ENCODE data around the gene ORM2. TPM values are rescaled to one million over a fixed set of nuclear protein-coding genes. Genes with fewer than 3 reads are reported as not detected.
A peak's percentile ranks its signal among the peaks of the same experiment; 100 is the strongest.

Gene ORM2
- total RNA-seq, 3 donors from 2014 or later (not counting 1 experiment from before 2014, with no cell fraction given), result not detected

GRCh38 chr9:114289106-114289505, 40.6 kb upstream of the ORM2 start:
- 89% methylated on average over 11 of the region's 13 CpGs for WGBS (ENCODE audit: insufficient coverage)
- Mint-ChIP-seq H3K27ac (no peak overlapping the region), H3K4me3 (no peak overlapping the region), H3K27me3 (ENCODE audit: low read depth in 2 of 2) (peaks cover 16 to 22% of the 10 kb centered on the region in 2 donors), H3K4me1 (peaks cover 0 to 5% of the 10 kb centered on the region in 2 donors), H3K36me3 (peaks cover 5% of the 10 kb centered on the region), H3K9me3 (no peaks in the 10 kb centered on the region)
- DNase-seq, result no peak
- Histone ChIP-seq H3K36me3 (ENCODE audit: control insufficient read depth, insufficient read depth, low read length) (no peaks in the 10 kb centered on the region), H3K27ac (ENCODE audit: low read length) (no peak overlapping the region), H3K27me3 (ENCODE audit: control insufficient read depth, insufficient read depth, low read length) (no peaks in the 10 kb centered on the region), H3K9me3 (ENCODE audit: control insufficient read depth, insufficient read depth, low read length) (no peaks in the 10 kb centered on the region), H3K4me3 (ENCODE audit: low read length) (no peak overlapping the region), H3K4me1 (ENCODE audit: control insufficient read depth, insufficient read depth, low read length) (peaks cover 3% of the 10 kb centered on the region)
- intact Hi-C loops (cut with micrococcal nuclease), result no loop called here
- TF ChIP-seq CTCF (IDR thresholded peaks at IDR 0.05), result no peak
- ATAC-seq, result no peak

GRCh38 chr9:114289571-114290481, 39.8 kb upstream of the ORM2 start:
- Mint-ChIP-seq H3K4me3 (no peak overlapping the region), H3K27ac (no peak overlapping the region), H3K27me3 (ENCODE audit: low read depth in 2 of 2) (peaks cover 16 to 27% of the 10 kb centered on the region in 2 donors), H3K36me3 (peaks cover 11% of the 10 kb centered on the region), H3K9me3 (no peaks in the 10 kb centered on the region), H3K4me1 (peaks cover 0 to 5% of the 10 kb centered on the region in 2 donors)
- DNase-seq, result no peak
- peaks cover 3% of the 10 kb centered on the region for H3K4me1 ChIP-seq (ENCODE audit: control insufficient read depth, insufficient read depth, low read length)
- no peak for TF ChIP-seq CTCF (IDR thresholded peaks at IDR 0.05)
- H3K9me3 ChIP-seq (ENCODE audit: control insufficient read depth, insufficient read depth, low read length), result no peaks in the 10 kb centered on the region
- no peaks in the 10 kb centered on the region for H3K27me3 ChIP-seq (ENCODE audit: control insufficient read depth, insufficient read depth, low read length)
- no peak overlapping the region for H3K4me3 ChIP-seq (ENCODE audit: low read length)
- ATAC-seq, result no peak
- intact Hi-C loops (cut with micrococcal nuclease), result loop anchor here (2.0 to 5.0 kb wide), 2 partner anchors 135 to 183 kb away; partner anchors contain the start of gene COL27A1
- H3K27ac ChIP-seq (ENCODE audit: low read length), result no peak overlapping the region
- H3K36me3 ChIP-seq (ENCODE audit: control insufficient read depth, insufficient read depth, low read length), result no peaks in the 10 kb centered on the region
- 84% methylated on average over 13 of the region's 13 CpGs for WGBS (ENCODE audit: insufficient coverage)

- DNase-seq (no peak), ATAC-seq (peak in 1 of 3 donors; percentile 33)
- H3K4me3 ChIP-seq (ENCODE audit: low read length), result no peak overlapping the region
- WGBS (ENCODE audit: insufficient coverage), result 68% methylated on average over 7 of the region's 7 CpGs
- Mint-ChIP-seq H3K36me3 (peaks cover 16% of the 10 kb centered on the region), H3K9me3 (peaks cover 0 to 4% of the 10 kb centered on the region in 2 donors), H3K4me1 (peaks cover 0 to 5% of the 10 kb centered on the region in 2 donors), H3K4me3 (no peak overlapping the region), H3K27me3 (ENCODE audit: low read depth in 2 of 2) (peaks cover 20 to 32% of the 10 kb centered on the region in 2 donors), H3K27ac (no peak overlapping the region)
- no peaks in the 10 kb centered on the region for H3K36me3 ChIP-seq (ENCODE audit: control insufficient read depth, insufficient read depth, low read length)
- no peak overlapping the region for H3K27ac ChIP-seq (ENCODE audit: low read length)
- H3K4me1 ChIP-seq (ENCODE audit: control insufficient read depth, insufficient read depth, low read length), result peaks cover 3% of the 10 kb centered on the region
- intact Hi-C loops (cut with micrococcal nuclease), result loop anchor here (2.0 to 5.0 kb wide), 2 partner anchors 136 to 183 kb away; partner anchors contain the start of gene COL27A1
- H3K9me3 ChIP-seq (ENCODE audit: control insufficient read depth, insufficient read depth, low read length), result peaks cover 1% of the 10 kb centered on the region
- no peaks in the 10 kb centered on the region for H3K27me3 ChIP-seq (ENCODE audit: control insufficient read depth, insufficient read depth, low read length)
- no peak for TF ChIP-seq CTCF (IDR thresholded peaks at IDR 0.05)
Observed at GRCh38 chr9:114290561-114290986, 39.1 kb upstream of the ORM2 start.

Measured in natural killer cell (primary cell).